Lower leg skin (tissue), 4 donors: ENCODE results near the gene ABCA4. TPM values are rescaled to one million over a fixed set of nuclear protein-coding genes. Genes with fewer than 3 reads are reported as not detected.

Experiments used
- DNase-seq, 2 donors: peaks; one replicate each; pipeline ENCODE4 v3.0.0-alpha.2; 2019; ENCODE audit warnings: low spot score in 2 of 2
- H3K4me3 ChIP-seq: fragments of 200-600 bp; sonication (generic); 2 replicates; pipeline ENCODE4 v1.5.1; 2017; ENCODE audit warnings: mild to moderate bottlenecking, low read depth; ENCODE audit not compliant: poor library complexity, severe bottlenecking
- CTCF ChIP-seq, 3 donors: fragments of 450-650 bp; IDR thresholded peaks; one replicate each; pipeline ENCODE4 v1.5.1; 2016; ENCODE audit warnings: antibody characterized with exemption in 3 of 3, mild to moderate bottlenecking in 3 of 3, moderate library complexity in 2 of 3
- POLR2A ChIP-seq, 2 donors: fragments of 450-650 bp; IDR thresholded peaks; one replicate each; pipeline ENCODE4 v1.6.1; 2016 to 2017; ENCODE audit warnings: antibody characterized with exemption in 2 of 2, mild to moderate bottlenecking in 1 of 2, moderate library complexity in 1 of 2
- WGBS, 2 donors: methylation state at CpG; one replicate each; pipeline ENCODE4 v1.1.5; 2018; 5-methylcytosine and 5-hydroxymethylcytosine counted together
- intact Hi-C: fragments of 100-400 bp; cut with DNase I; formaldehyde crosslinking; loops from one replicate; pipeline ENCODE4 v1.15.0; 2023; ENCODE audit warnings: low total_unique reads
- total RNA-seq, 4 donors: library from RNA; depleted of rRNA; stranded (reverse); fragments of >200 nt; gene quantifications; one replicate each; pipeline ENCODE4 v1.1.0, GENCODE V29; 2016

Gene ABCA4
- total RNA-seq, 4 donors from 2014 or later, result 0.46 to 5.3 (median 3.8) TPM

GRCh38 chr1:93990010-93990409, 130.9 kb downstream of the ABCA4 start:
- H3K4me3 ChIP-seq, result no peak overlapping the region
- intact Hi-C loops, result no loop called here
- DNase-seq, result no peak
- 79 to 82% methylated on average over 5 of the region's 5 CpGs for WGBS, 2 donors
- TF ChIP-seq POLR2A (IDR thresholded peaks at IDR 0.05) (no peak), CTCF (IDR thresholded peaks at IDR 0.05) (no peak)

GRCh38 chr1:93989601-93990000, 131.3 kb downstream of the ABCA4 start:
- intact Hi-C loops, result no loop called here
- 74 to 76% methylated on average over 5 of the region's 5 CpGs for WGBS, 2 donors

GRCh38 chr1:93988634-93989350, 132.2 kb downstream of the ABCA4 start:
- intact Hi-C loops, result no loop called here
- 38 to 49% methylated on average over 3 of the region's 3 CpGs for WGBS, 2 donors
- TF ChIP-seq CTCF (IDR thresholded peaks at IDR 0.05) (no peak), POLR2A (IDR thresholded peaks at IDR 0.05) (no peak)
- no peak for DNase-seq
- no peak overlapping the region for H3K4me3 ChIP-seq

More at GRCh38 chr1:93989601-93990000, 131.3 kb downstream of the ABCA4 start:
- no peak for TF ChIP-seq POLR2A (IDR thresholded peaks at IDR 0.05)
- no peak for TF ChIP-seq CTCF (IDR thresholded peaks at IDR 0.05)
- H3K4me3 ChIP-seq, result no peak overlapping the region
- DNase-seq, result no peak

GRCh38 chr1:93981274-93981667, 139.7 kb downstream of the ABCA4 start:
- 93 to 98% methylated on average over 1 of the region's 1 CpG for WGBS, 2 donors

GRCh38 chr1:93980320-93981273, 140.4 kb downstream of the ABCA4 start:
- WGBS, 2 donors, result 82 to 92% methylated on average over 10 of the region's 10 CpGs
- DNase-seq, result no peak
- no peak overlapping the region for H3K4me3 ChIP-seq
- TF ChIP-seq POLR2A (IDR thresholded peaks at IDR 0.05), result no peak
- no peak for TF ChIP-seq CTCF (IDR thresholded peaks at IDR 0.05)
- intact Hi-C loops, result no loop called here

More at GRCh38 chr1:93981274-93981667, 139.7 kb downstream of the ABCA4 start:
- TF ChIP-seq CTCF (IDR thresholded peaks at IDR 0.05) (no peak), POLR2A (IDR thresholded peaks at IDR 0.05) (no peak)
- DNase-seq, result no peak
- H3K4me3 ChIP-seq, result no peak overlapping the region
- intact Hi-C loops, result no loop called here
